ENCODE measurements around the gene LGR4. TPM values are rescaled to one million over a fixed set of nuclear protein-coding genes. Genes with fewer than 3 reads are reported as not detected.

Gene LGR4
- total and polyA plus RNA-seq, 11 donors: 7.4 to 39.1 (median 28.3) TPM

- Histone ChIP-seq H3K27me3 (no peaks in the 10 kb centered on the region), H3K27ac (no peak overlapping the region), H3K4me1 (peaks cover 4 to 62% (median 30%) of the 10 kb centered on the region in 12 donors), H3K9me3 (peaks cover 0 to 3% (median 0%) of the 10 kb centered on the region in 12 donors), H3K4me3 (no peak overlapping the region), H3K36me3 (no peaks in the 10 kb centered on the region)
- intact Hi-C loops (cut with DNase I): loop anchor here in 3 of 10 donors (10.0 kb wide), 4 partner anchors 135 to 605 kb away; partner anchors contain the start of genes KIF18A (in 1 of the 3) and METTL15 (in 1 of the 3)
- ATAC-seq (no peak), DNase-seq (no peak)
- 80 to 87% (median 84%) methylated on average over 4 of the region's 4 CpGs for WGBS, 4 donors
- no peak for TF ChIP-seq CTCF (IDR thresholded peaks at IDR 0.05)
- TF ChIP-seq POLR2A (IDR thresholded peaks at IDR 0.05): no peak
Observed at GRCh38 chr11:27509908-27510307, 37.3 kb upstream of the LGR4 start.

GRCh38 chr11:27507557-27508322 lies 35.1 kb upstream of the LGR4 start:
- H3K27me3 ChIP-seq: no peaks in the 10 kb centered on the region
- ATAC-seq (no peak), DNase-seq (no peak)
- H3K9me3 ChIP-seq: no peaks in the 10 kb centered on the region
- WGBS, 4 donors: 95 to 97% (median 97%) methylated on average over 4 of the region's 4 CpGs
- peaks cover 0 to 65% (median 31%) of the 10 kb centered on the region in 12 donors for H3K4me1 ChIP-seq
- peak overlapping the region in 6 of 12 donors; percentile 85 to 96 (median 94) for H3K27ac ChIP-seq
- TF ChIP-seq CTCF (IDR thresholded peaks at IDR 0.05) (no peak), POLR2A (IDR thresholded peaks at IDR 0.05) (no peak)
- intact Hi-C loops (cut with DNase I): loop anchor here in 4 of 10 donors (2.0 to 10.0 kb wide), 4 partner anchors 35 to 607 kb away; partner anchors contain the start of genes KIF18A (in 1 of the 4), LGR4 (in 1 of the 4) and METTL15 (in 1 of the 4)
- H3K4me3 ChIP-seq: peak overlapping the region; percentile 59 to 99 (median 71)
- peaks cover 0 to 5% (median under 1%) of the 10 kb centered on the region in 9 donors for H3K36me3 ChIP-seq

GRCh38 chr11:27506200-27507182 lies 33.9 kb upstream of the LGR4 start, which contains the start of gene LIN7C:
LIN7C (minus strand) TSS chr11:27506769; CDS start chr11:27506752, 17 bp downstream.
- intact Hi-C loops (cut with DNase I): loop anchor here in 4 of 10 donors (2.0 to 10.0 kb wide), 4 partner anchors 34 to 608 kb away; partner anchors contain the start of genes KIF18A (in 1 of the 4), LGR4 (in 1 of the 4) and METTL15 (in 1 of the 4)
- H3K9me3 ChIP-seq: no peaks in the 10 kb centered on the region
- H3K36me3 ChIP-seq: peaks cover 0 to 17% (median 5%) of the 10 kb centered on the region in 9 donors
- H3K27ac ChIP-seq: peak within 1 kb of the TSS; percentile 75 to 96 (median 92)
- H3K4me1 ChIP-seq: peaks cover 0 to 56% (median 35%) of the 10 kb centered on the region in 12 donors
- DNase-seq: peak; percentile 96 to 97 (median 97)
- peak within 1 kb of the TSS; percentile 59 to 99 (median 71) for H3K4me3 ChIP-seq
- H3K27me3 ChIP-seq: no peaks in the 10 kb centered on the region
- TF ChIP-seq POLR2A (IDR thresholded peaks at IDR 0.05) (peak; percentile 41 to 91), CTCF (IDR thresholded peaks at IDR 0.05) (peak in 3 of 12 donors; percentile 15 to 29 (median 28))
- ATAC-seq: peak; percentile 97 to 99 (median 98)
- 0 to 1% (median 0%) methylated on average over 37 to 60 of the region's 60 CpGs for WGBS, 4 donors

All from heart left ventricle (tissue), 16 donors.